Astrocyte of the spinal cord (primary cell): ENCODE results near the gene STAC.

ENCODE experiments used
- DNase-seq: peaks from one replicate; pipeline ENCODE4 v3.0.0; 2011; ENCODE audit warnings: low read depth, low spot score
- H3K4me3 ChIP-seq: 2 replicates; pipeline ENCODE4 v1.5.1; 2011; ENCODE audit warnings: low read depth, mild to moderate bottlenecking, low read length, moderate library complexity
- in situ Hi-C: cut with HindIII; loops from 2 replicates; pipeline ENCODE4 v1.10.0; 2017; ENCODE audit warnings: low sequenced_read_pairs
- TF ChIP-seq, protein P1 (sequence below): IDR thresholded peaks from 2 replicates; pipeline ENCODE4 v1.5.1; 2012; ENCODE audit warnings: low read depth, mild to moderate bottlenecking, low read length, inconsistent platforms

The STAC gene

DNA sequence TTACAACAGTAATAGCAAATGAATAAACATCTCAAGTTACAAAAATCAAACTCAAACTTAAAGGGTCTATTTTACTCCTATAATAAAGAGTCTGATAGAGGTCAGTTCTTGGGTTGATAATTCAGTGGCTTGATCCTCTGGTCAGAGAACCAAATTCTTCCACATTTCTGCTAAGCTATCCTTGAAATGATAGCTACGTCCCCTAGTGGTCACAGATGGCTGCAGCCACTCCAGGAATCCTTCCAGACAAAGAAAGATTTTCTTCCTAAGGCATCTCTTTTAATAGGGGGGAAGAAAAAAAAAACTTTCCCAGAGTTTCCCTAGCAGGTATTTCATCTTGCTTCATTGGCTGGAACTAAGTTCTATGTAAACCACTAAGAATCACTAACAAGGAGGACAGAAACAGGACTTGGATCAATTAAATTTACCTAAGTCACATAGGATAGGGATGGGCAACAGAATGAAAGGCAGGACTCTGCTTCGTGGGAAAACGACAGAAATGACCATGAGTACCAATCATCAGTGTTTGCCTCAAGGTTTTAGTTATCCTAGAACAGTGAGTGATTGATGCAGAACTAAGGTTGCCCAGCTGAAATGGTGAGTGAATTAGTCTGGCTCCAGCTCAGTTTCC, 160.7 kb downstream of the STAC start:
- peak; percentile 64 for DNase-seq
- TF ChIP-seq, protein P1, sequence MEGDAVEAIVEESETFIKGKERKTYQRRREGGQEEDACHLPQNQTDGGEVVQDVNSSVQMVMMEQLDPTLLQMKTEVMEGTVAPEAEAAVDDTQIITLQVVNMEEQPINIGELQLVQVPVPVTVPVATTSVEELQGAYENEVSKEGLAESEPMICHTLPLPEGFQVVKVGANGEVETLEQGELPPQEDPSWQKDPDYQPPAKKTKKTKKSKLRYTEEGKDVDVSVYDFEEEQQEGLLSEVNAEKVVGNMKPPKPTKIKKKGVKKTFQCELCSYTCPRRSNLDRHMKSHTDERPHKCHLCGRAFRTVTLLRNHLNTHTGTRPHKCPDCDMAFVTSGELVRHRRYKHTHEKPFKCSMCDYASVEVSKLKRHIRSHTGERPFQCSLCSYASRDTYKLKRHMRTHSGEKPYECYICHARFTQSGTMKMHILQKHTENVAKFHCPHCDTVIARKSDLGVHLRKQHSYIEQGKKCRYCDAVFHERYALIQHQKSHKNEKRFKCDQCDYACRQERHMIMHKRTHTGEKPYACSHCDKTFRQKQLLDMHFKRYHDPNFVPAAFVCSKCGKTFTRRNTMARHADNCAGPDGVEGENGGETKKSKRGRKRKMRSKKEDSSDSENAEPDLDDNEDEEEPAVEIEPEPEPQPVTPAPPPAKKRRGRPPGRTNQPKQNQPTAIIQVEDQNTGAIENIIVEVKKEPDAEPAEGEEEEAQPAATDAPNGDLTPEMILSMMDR = peak; percentile 97
- in situ Hi-C loops = no loop called here
- no peak overlapping the region for H3K4me3 ChIP-seq

- DNase-seq = peak; percentile 61
- TF ChIP-seq, protein P1 = no peak
- in situ Hi-C loops = no loop called here
- H3K4me3 ChIP-seq = no peak overlapping the region
These were observed 161.9 kb downstream of the STAC start for GRCh38 chr3:36542186-36542585.

DNA sequence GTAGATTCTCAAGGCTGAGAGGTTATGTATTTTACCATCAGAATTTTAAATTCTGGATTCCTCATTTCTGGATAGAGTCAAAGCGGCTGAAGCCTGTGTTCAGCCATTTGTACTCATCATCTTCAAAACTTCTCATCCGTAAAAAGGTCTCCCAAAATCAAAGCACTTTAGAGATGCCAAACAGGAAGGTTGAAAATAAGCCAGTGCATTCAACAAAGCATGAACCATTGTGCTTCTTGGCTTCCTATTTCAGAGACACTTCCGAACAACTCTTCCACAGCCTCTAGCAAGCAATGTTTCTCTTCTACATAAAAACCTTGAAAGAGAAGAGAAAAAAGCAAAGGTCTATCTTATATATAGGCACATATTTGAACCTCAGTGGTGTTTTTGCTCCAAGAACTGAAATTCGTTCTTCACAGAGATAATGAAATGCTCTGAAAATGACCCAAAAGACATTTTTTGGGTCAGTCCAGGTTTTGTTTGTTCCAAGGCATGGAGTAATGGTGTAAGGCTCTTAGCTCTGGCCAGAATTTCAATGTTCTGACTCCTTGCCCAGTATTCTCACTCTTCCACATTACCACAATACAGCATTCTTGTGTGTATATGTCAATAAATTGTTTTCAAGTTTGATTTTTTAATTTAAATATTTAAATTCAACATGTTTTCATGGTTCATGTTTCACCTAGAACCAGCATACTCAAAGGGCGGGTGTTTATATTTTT, 163.1 kb downstream of the STAC start:
- no peak overlapping the region for H3K4me3 ChIP-seq
- DNase-seq = peak; percentile 18
- TF ChIP-seq, protein P1 = no peak
- in situ Hi-C loops = no loop called here

- TF ChIP-seq, protein P1 = no peak
- no peak overlapping the region for H3K4me3 ChIP-seq
- DNase-seq = no peak
- in situ Hi-C loops = no loop called here
These were observed 165.9 kb downstream of the STAC start for GRCh38 chr3:36546226-36546625.

DNA sequence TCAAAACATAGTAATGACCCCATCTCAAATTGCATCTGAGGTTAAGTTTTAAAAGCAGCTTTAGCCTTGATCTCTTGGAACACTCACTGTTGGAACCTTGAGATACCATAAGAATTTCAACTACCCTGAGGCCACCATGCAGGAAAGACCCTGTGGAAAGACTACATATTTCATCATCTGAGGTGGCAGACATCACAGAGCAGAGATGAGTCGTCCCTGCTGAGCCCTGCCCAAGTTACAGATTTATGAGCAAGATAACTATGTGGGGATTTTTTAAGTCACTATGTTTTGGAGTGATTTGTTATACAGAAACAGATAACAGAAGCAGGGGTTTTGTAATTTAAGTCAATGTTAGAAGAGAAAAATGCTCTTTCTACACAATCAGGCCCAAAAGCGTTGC, 168.4 kb downstream of the STAC start:
- no peak for DNase-seq
- TF ChIP-seq, protein P1 = no peak
- H3K4me3 ChIP-seq = no peak overlapping the region
- in situ Hi-C loops = no loop called here

- DNase-seq = no peak
- no peak overlapping the region for H3K4me3 ChIP-seq
- in situ Hi-C loops = no loop called here
- TF ChIP-seq, protein P1 = no peak
These were observed 176.9 kb downstream of the STAC start for GRCh38 chr3:36557021-36557707.
